SH-SY5Y (cell line): ENCODE data around the gene CYB561D1.

Experiments
- GATA2 ChIP-seq: IDR thresholded peaks from 2 replicates; pipeline ENCODE4 v1.6.1; 2011; ENCODE audit warnings: mild to moderate bottlenecking, low read depth, low read length
- GATA3 ChIP-seq: IDR thresholded peaks from 2 replicates; pipeline ENCODE4 v1.6.1; 2011; ENCODE audit warnings: low read depth, mild to moderate bottlenecking, low read length, moderate library complexity

GRCh38 chr1:109476825-109477224 is 17.1 kb upstream of the CYB561D1 start:
- TF ChIP-seq GATA3: no peak
- TF ChIP-seq GATA2: no peak
